HepG2 (cell line): ENCODE results near the gene CD151.

Experiments
- CTCF ChIP-seq: sonication (generic); formaldehyde crosslinking; IDR thresholded peaks from 2 replicates; pipeline ENCODE4 v1.5.0; 2020; ENCODE audit warnings: mild to moderate bottlenecking, missing genetic modification reagents, moderate library complexity
- SP1 ChIP-seq, 2 experiments: fragments of 450-650 bp in 1 of 2; sonication (generic) in 1 of 2; formaldehyde crosslinking in 1 of 2; IDR thresholded peaks; 2 replicates each; pipeline versions ENCODE4 v1.4.0 to v1.6.1; 2016 to 2020; ENCODE audit warnings: missing genetic modification reagents in 1 of 2
- ZNF318 ChIP-seq: sonication (generic); formaldehyde crosslinking; IDR thresholded peaks from 2 replicates; pipeline ENCODE4 v1.4.0; 2020; ENCODE audit warnings: mild to moderate bottlenecking, missing genetic modification reagents

- TF ChIP-seq ZNF318 (CRISPR knock-in tag) (no peak), CTCF (CRISPR knock-in tag) (no peak), SP1 (IDR thresholded peaks at IDR 0.05) (no peak), SP1 (CRISPR knock-in tag; IDR thresholded peaks at IDR 0.05) (no peak)
Measured at GRCh38 chr11:841981-842369, 9.2 kb downstream of the CD151 start.
